Naive thymus-derived CD4-positive, alpha-beta T cell (primary cell): Measurements from ENCODE around the gene BHMT. TPM values are rescaled to one million over a fixed set of nuclear protein-coding genes. Genes with fewer than 3 reads are reported as not detected.

Experiments
- ATAC-seq: fragments of 150-1000 bp; cut with Tn5 transposase; 2 replicates; pipeline ENCODE4 v1.10.0; 2021; ENCODE audit warnings: mild to moderate bottlenecking, moderate library complexity
- CTCF ChIA-PET: fragments of 350-600 bp; sonication (Branson Sonifier 250); formaldehyde crosslinking; loops from one replicate; lab custom pipeline; 2021; ENCODE audit warnings: antibody characterized with exemption; lab: Charles Lee
- POLR2A ChIA-PET: fragments of 350-600 bp; sonication (Branson Sonifier 250); formaldehyde crosslinking; loops from one replicate; lab custom pipeline; 2021; ENCODE audit warnings: antibody characterized with exemption, inconsistent platforms; lab: Charles Lee
- DNase-seq, 9 donors: peaks; one replicate each; pipeline versions ENCODE4 v3.0.0 to v3.0.0-alpha.2; 2020 to 2022; ENCODE audit warnings: mixed read lengths in 1 of 9
- H3K27ac ChIP-seq: one replicate; pipeline ENCODE4 v1.7.0; 2013; ENCODE audit warnings: mild to moderate bottlenecking, low read depth, low read length, moderate library complexity
- H3K27me3 ChIP-seq, 2 donors: one replicate each; pipeline ENCODE4 v1.7.0; 2013; ENCODE audit warnings: low read length in 2 of 2, mild to moderate bottlenecking in 2 of 2, moderate library complexity in 2 of 2; ENCODE audit not compliant: control insufficient read depth in 2 of 2, insufficient read depth in 2 of 2
- H3K36me3 ChIP-seq, 3 experiments: 1 replicate in 2 of 3; 2 replicates in 1 of 3; pipeline ENCODE4 v1.7.0; 2013; ENCODE audit warnings: low read length in 3 of 3, mild to moderate bottlenecking in 3 of 3, moderate library complexity in 1 of 3; ENCODE audit not compliant: insufficient read depth in 3 of 3, control insufficient read depth in 2 of 3
- H3K4me1 ChIP-seq, 2 donors: one replicate each; pipeline ENCODE4 v1.7.0; 2013; ENCODE audit warnings: low read length in 2 of 2, mild to moderate bottlenecking in 2 of 2, moderate library complexity in 1 of 2; ENCODE audit not compliant: control insufficient read depth in 2 of 2, insufficient read depth in 2 of 2
- H3K4me3 ChIP-seq: 2 replicates; pipeline ENCODE4 v1.7.0; 2013; ENCODE audit warnings: mild to moderate bottlenecking, low read length
- H3K9me3 ChIP-seq, 3 experiments: 1 replicate in 2 of 3; 2 replicates in 1 of 3; pipeline ENCODE4 v1.7.0; 2013; ENCODE audit warnings: low read length in 3 of 3; ENCODE audit not compliant: control insufficient read depth in 2 of 3
- H3K27ac Mint-ChIP-seq, 9 donors: one replicate each; pipeline ENCODE4 v1.8.0; 2020 to 2022; ENCODE audit warnings: mixed read lengths in 9 of 9, mild to moderate bottlenecking in 8 of 9, moderate library complexity in 5 of 9, inconsistent platforms in 2 of 9
- H3K27me3 Mint-ChIP-seq, 5 donors: one replicate each; pipeline ENCODE4 v1.8.0; 2021 to 2022; ENCODE audit warnings: mixed read lengths in 5 of 5, mild to moderate bottlenecking in 1 of 5
- H3K36me3 Mint-ChIP-seq, 5 donors: one replicate each; pipeline ENCODE4 v1.8.0; 2020 to 2022; ENCODE audit warnings: mixed read lengths in 5 of 5, mild to moderate bottlenecking in 3 of 5, inconsistent platforms in 1 of 5
- H3K4me1 Mint-ChIP-seq, 7 donors: one replicate each; pipeline ENCODE4 v1.8.0; 2020 to 2022; ENCODE audit warnings: mixed read lengths in 7 of 7, mild to moderate bottlenecking in 3 of 7, inconsistent platforms in 1 of 7
- H3K4me3 Mint-ChIP-seq, 10 donors: one replicate each; pipeline ENCODE4 v1.8.0; 2020 to 2022; ENCODE audit warnings: mild to moderate bottlenecking in 10 of 10, mixed read lengths in 10 of 10, moderate library complexity in 6 of 10, inconsistent platforms in 2 of 10
- H3K9me3 Mint-ChIP-seq, 11 donors: one replicate each; pipeline ENCODE4 v1.8.0; 2020 to 2022; ENCODE audit warnings: mixed read lengths in 11 of 11, mild to moderate bottlenecking in 4 of 11, inconsistent platforms in 1 of 11, moderate library complexity in 1 of 11
- intact Hi-C, 2 donors: fragments of 100-400 bp; cut with micrococcal nuclease; formaldehyde crosslinking; loops; one replicate each; pipeline ENCODE4 v1.15.1; 2023
- polyA plus RNA-seq, 2 donors: library from polyadenylated mRNA; unstranded; fragments of 300-500 nt; fragmentation: Illumina TruSeq; gene quantifications; one replicate each; pipeline ENCODE4 v1.2.3, GENCODE V29; 2021
- total RNA-seq, 6 experiments: library from RNA in 5 of 6; stranded (reverse) in 5 of 6; gene quantifications; 1 replicate in 5 of 6; 2 replicates in 1 of 6; pipeline ENCODE4 v1.2.3 and lab custom pipeline; 2021 to 2026

Gene BHMT
- total and polyA plus RNA-seq, 7 experiments from 2014 or later = not detected

DNA sequence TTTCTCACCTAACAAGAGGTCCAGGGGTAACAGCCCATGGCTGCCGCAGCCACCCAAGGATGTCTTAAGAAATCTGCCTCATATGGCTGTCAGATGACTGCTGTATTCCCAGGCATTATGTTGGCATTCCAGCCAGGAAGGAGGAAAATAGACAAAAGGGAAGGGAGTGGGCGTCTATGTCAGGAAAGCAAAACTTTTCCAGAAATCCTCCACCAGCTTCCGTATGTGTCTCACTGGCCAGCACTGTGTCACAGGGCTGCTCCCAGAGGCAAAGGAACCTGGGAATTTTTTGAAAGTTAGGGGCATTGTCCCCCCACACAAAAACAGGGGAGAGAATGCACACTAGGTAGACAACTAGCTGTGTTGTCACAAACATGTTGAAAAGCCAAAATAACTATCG, 34.8 kb upstream of the BHMT start:
- H3K4me1 Mint-ChIP-seq = peaks cover 0 to 6% (median 0%) of the 10 kb centered on the region in 7 donors
- Histone ChIP-seq H3K36me3 (no peaks in the 10 kb centered on the region), H3K4me3 (no peak overlapping the region), H3K27ac (no peak overlapping the region), H3K9me3 (no peaks in the 10 kb centered on the region), H3K27me3 (no peaks in the 10 kb centered on the region), H3K4me1 (no peaks in the 10 kb centered on the region)
- H3K9me3 Mint-ChIP-seq = peaks cover 0 to 4% (median 0%) of the 10 kb centered on the region in 11 donors
- H3K27ac Mint-ChIP-seq = no peak overlapping the region
- H3K36me3 Mint-ChIP-seq = no peaks in the 10 kb centered on the region
- H3K4me3 Mint-ChIP-seq = no peak overlapping the region
- ATAC-seq = no peak
- CTCF ChIA-PET = no interaction called here
- intact Hi-C loops = no loop called here
- POLR2A ChIA-PET = no interaction called here
- DNase-seq = no peak
- peaks cover under 1 to 5% (median 3%) of the 10 kb centered on the region in 5 donors for H3K27me3 Mint-ChIP-seq

DNA sequence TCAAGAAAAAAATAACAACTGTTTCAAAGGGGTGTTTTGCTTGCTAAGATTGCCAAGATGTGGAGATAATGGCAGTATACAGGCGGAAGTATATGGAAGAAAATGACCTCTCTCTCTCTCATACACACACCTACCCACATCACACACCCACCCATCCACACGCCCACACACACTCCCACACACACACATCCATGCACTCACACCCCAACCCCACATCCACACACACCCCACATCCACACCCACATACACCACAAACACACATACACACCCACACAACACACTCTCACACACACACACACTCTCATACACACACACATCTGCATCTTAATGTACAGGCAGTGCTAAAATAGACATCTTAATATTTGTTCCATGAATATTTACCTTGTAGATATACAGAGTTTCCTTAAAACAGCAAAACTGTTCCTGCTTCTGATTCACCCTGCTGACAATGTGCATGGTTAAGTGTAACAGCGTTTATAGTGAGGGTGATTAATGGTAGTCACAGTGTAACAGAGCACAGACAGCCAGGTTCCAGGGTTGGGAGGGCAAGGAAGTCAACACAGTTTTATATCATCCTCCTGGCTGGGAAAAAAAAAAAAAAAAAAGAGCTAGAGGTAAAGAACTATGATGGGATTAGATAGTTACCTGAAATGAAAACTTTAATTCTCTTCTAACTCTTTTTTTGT, 33.8 kb upstream of the BHMT start:
- DNase-seq (no peak), ATAC-seq (no peak)
- intact Hi-C loops = no loop called here
- Histone ChIP-seq H3K27ac (no peak overlapping the region), H3K4me3 (no peak overlapping the region), H3K9me3 (no peaks in the 10 kb centered on the region), H3K4me1 (no peaks in the 10 kb centered on the region), H3K36me3 (no peaks in the 10 kb centered on the region), H3K27me3 (no peaks in the 10 kb centered on the region)
- H3K9me3 Mint-ChIP-seq = peaks cover 0 to 2% (median 0%) of the 10 kb centered on the region in 11 donors
- H3K27me3 Mint-ChIP-seq = peaks cover 0 to 5% (median 0%) of the 10 kb centered on the region in 5 donors
- no peak overlapping the region for H3K27ac Mint-ChIP-seq
- ChIA-PET CTCF (no interaction called here), POLR2A (interaction anchor here (0.6 kb wide), 1 partner anchor 14 kb away, joined by 3 read pairs; no protein-coding TSS in a partner anchor)
- no peaks in the 10 kb centered on the region for H3K36me3 Mint-ChIP-seq
- H3K4me3 Mint-ChIP-seq = no peak overlapping the region
- peaks cover 0 to 6% (median 0%) of the 10 kb centered on the region in 7 donors for H3K4me1 Mint-ChIP-seq

- ChIA-PET CTCF (no interaction called here), POLR2A (no interaction called here)
- no peak overlapping the region for H3K27ac ChIP-seq
- ATAC-seq = no peak
- no peaks in the 10 kb centered on the region for H3K9me3 ChIP-seq
- intact Hi-C loops = no loop called here
- Mint-ChIP-seq H3K27me3 (peaks cover 0 to 3% (median 0%) of the 10 kb centered on the region in 5 donors), H3K36me3 (no peaks in the 10 kb centered on the region), H3K4me1 (no peaks in the 10 kb centered on the region), H3K9me3 (peaks cover 0 to 2% (median 0%) of the 10 kb centered on the region in 11 donors), H3K4me3 (no peak overlapping the region), H3K27ac (no peak overlapping the region)
- no peaks in the 10 kb centered on the region for H3K4me1 ChIP-seq
- DNase-seq = no peak
- H3K36me3 ChIP-seq = no peaks in the 10 kb centered on the region
- H3K27me3 ChIP-seq = no peaks in the 10 kb centered on the region
- H3K4me3 ChIP-seq = no peak overlapping the region
Observed at GRCh38 chr5:79080804-79081203, 30.8 kb upstream of the BHMT start.

DNA sequence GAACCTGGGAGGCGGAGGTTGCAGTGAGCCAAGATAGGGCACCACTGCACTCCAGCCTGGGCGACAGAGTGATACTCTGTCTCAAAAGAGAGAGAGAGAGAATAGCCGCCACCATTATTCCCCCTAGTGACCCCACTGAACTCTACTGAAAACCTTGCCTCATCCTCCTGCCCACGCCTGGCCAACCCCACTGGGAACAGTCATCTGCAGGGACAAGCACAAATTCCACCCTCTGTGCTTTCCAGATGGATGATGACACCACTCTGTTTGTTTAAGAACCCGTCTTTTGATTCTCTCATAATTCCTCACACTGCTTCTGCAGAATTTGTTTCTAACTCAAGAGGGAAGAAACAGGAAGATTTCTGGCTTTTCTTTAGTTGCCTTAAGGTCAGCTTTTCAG, 29.8 kb upstream of the BHMT start:
- ChIA-PET POLR2A (no interaction called here), CTCF (no interaction called here)
- Mint-ChIP-seq H3K4me3 (no peak overlapping the region), H3K27ac (no peak overlapping the region), H3K9me3 (peaks cover 0 to 2% (median 0%) of the 10 kb centered on the region in 11 donors), H3K4me1 (no peaks in the 10 kb centered on the region), H3K36me3 (no peaks in the 10 kb centered on the region), H3K27me3 (peaks cover 0 to 5% (median 0%) of the 10 kb centered on the region in 5 donors)
- Histone ChIP-seq H3K4me1 (no peaks in the 10 kb centered on the region), H3K27ac (no peak overlapping the region), H3K36me3 (no peaks in the 10 kb centered on the region), H3K4me3 (no peak overlapping the region), H3K27me3 (no peaks in the 10 kb centered on the region), H3K9me3 (no peaks in the 10 kb centered on the region)
- no peak for ATAC-seq
- DNase-seq = no peak
- intact Hi-C loops = no loop called here

- no peaks in the 10 kb centered on the region for H3K36me3 Mint-ChIP-seq
- Histone ChIP-seq H3K4me1 (no peaks in the 10 kb centered on the region), H3K4me3 (no peak overlapping the region), H3K36me3 (no peaks in the 10 kb centered on the region), H3K27me3 (no peaks in the 10 kb centered on the region), H3K27ac (no peak overlapping the region), H3K9me3 (no peaks in the 10 kb centered on the region)
- H3K9me3 Mint-ChIP-seq = no peaks in the 10 kb centered on the region
- H3K27ac Mint-ChIP-seq = no peak overlapping the region
- ChIA-PET POLR2A (no interaction called here), CTCF (no interaction called here)
- intact Hi-C loops = no loop called here
- DNase-seq = no peak
- no peaks in the 10 kb centered on the region for H3K4me1 Mint-ChIP-seq
- no peak for ATAC-seq
- H3K4me3 Mint-ChIP-seq = no peak overlapping the region
- H3K27me3 Mint-ChIP-seq = peaks cover 2 to 14% (median 9%) of the 10 kb centered on the region in 5 donors
Observed at GRCh38 chr5:79086116-79086515, 25.5 kb upstream of the BHMT start.

DNA sequence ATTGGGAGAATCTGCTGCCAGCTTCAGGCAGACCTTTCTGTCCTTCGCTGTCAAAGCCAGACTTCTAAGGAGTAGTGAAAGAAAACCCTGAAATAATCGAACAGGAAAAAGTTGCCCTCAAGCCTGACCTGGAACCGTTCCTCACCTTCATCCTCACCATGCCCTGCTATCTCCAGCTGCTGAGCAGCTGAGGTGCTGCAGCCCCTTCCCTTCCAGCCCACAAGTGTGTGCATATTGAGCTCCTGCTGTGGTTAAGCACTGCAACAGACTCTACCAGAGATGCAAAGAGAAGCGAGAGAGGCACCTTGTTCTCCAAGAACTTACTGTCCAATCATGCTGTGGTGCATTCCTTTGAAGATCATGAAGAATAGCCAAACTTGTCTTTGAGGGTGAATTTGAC, 23.1 kb upstream of the BHMT start:
- H3K36me3 Mint-ChIP-seq = no peaks in the 10 kb centered on the region
- no peaks in the 10 kb centered on the region for H3K9me3 ChIP-seq
- ChIA-PET CTCF (no interaction called here), POLR2A (no interaction called here)
- no peak overlapping the region for H3K4me3 Mint-ChIP-seq
- H3K27ac Mint-ChIP-seq = no peak overlapping the region
- ATAC-seq (no peak), DNase-seq (no peak)
- H3K4me1 ChIP-seq = no peaks in the 10 kb centered on the region
- no peaks in the 10 kb centered on the region for H3K27me3 ChIP-seq
- H3K27me3 Mint-ChIP-seq = peaks cover 9 to 15% (median 11%) of the 10 kb centered on the region in 5 donors
- H3K4me1 Mint-ChIP-seq = no peaks in the 10 kb centered on the region
- no peaks in the 10 kb centered on the region for H3K36me3 ChIP-seq
- no peak overlapping the region for H3K27ac ChIP-seq
- no peaks in the 10 kb centered on the region for H3K9me3 Mint-ChIP-seq
- intact Hi-C loops = no loop called here
- H3K4me3 ChIP-seq = no peak overlapping the region

GRCh38 chr5:79091064-79091463, 20.5 kb upstream of the BHMT start:
- no peaks in the 10 kb centered on the region for H3K4me1 ChIP-seq
- peaks cover 9 to 23% (median 21%) of the 10 kb centered on the region in 5 donors for H3K27me3 Mint-ChIP-seq
- H3K4me3 ChIP-seq = no peak overlapping the region
- ChIA-PET CTCF (no interaction called here), POLR2A (no interaction called here)
- no peak for ATAC-seq
- H3K4me1 Mint-ChIP-seq = no peaks in the 10 kb centered on the region
- no peak overlapping the region for H3K4me3 Mint-ChIP-seq
- H3K27ac ChIP-seq = no peak overlapping the region
- intact Hi-C loops = no loop called here
- peaks cover 0 to 5% (median 3%) of the 10 kb centered on the region in 11 donors for H3K9me3 Mint-ChIP-seq
- H3K27ac Mint-ChIP-seq = no peak overlapping the region
- DNase-seq = no peak
- no peaks in the 10 kb centered on the region for H3K36me3 ChIP-seq
- H3K9me3 ChIP-seq = no peaks in the 10 kb centered on the region
- H3K27me3 ChIP-seq = no peaks in the 10 kb centered on the region
- no peaks in the 10 kb centered on the region for H3K36me3 Mint-ChIP-seq
